22Rv1 (cell line): ENCODE measurements around the gene SMCHD1.

Experiments used
- H3K27ac ChIP-seq: fragments of 450-650 bp; 2 replicates; pipeline ENCODE4 v1.5.1; 2017
- CTCF ChIP-seq: fragments of 450-650 bp; IDR thresholded peaks from 2 replicates; pipeline ENCODE4 v1.5.1; 2017; ENCODE audit warnings: mild to moderate bottlenecking
- ZFX ChIP-seq: fragments of 450-650 bp; IDR thresholded peaks from 2 replicates; pipeline ENCODE4 v1.6.1; 2017; ENCODE audit warnings: antibody characterized with exemption, borderline replicate concordance

Gene SMCHD1

GRCh38 chr18:2683055-2683454 is 27.5 kb downstream of the SMCHD1 start:
- TF ChIP-seq CTCF, result no peak
- TF ChIP-seq ZFX, result no peak
- no peak overlapping the region for H3K27ac ChIP-seq

- TF ChIP-seq ZFX (no peak), CTCF (no peak)
- H3K27ac ChIP-seq, result no peak overlapping the region
These were observed 30.9 kb downstream of the SMCHD1 start for GRCh38 chr18:2686349-2686968.

- no peak overlapping the region for H3K27ac ChIP-seq
- no peak for TF ChIP-seq CTCF
These were observed 32.0 kb downstream of the SMCHD1 start for GRCh38 chr18:2687390-2688001.

- peak overlapping the region; percentile 64 for H3K27ac ChIP-seq
- TF ChIP-seq ZFX (no peak), CTCF (no peak)
These were observed 37.0 kb downstream of the SMCHD1 start for GRCh38 chr18:2692508-2692907.

- no peak overlapping the region for H3K27ac ChIP-seq
- TF ChIP-seq CTCF, result no peak
- TF ChIP-seq ZFX, result no peak
These were observed 41.7 kb downstream of the SMCHD1 start for GRCh38 chr18:2697184-2697583.

GRCh38 chr18:2699001-2699400 is 43.5 kb downstream of the SMCHD1 start:
- TF ChIP-seq ZFX, result no peak
- TF ChIP-seq CTCF, result no peak
- H3K27ac ChIP-seq, result no peak overlapping the region

- no peak overlapping the region for H3K27ac ChIP-seq
- no peak for TF ChIP-seq ZFX
- TF ChIP-seq CTCF, result no peak
These were observed 49.0 kb downstream of the SMCHD1 start for GRCh38 chr18:2704541-2704940.
